AG04449 (cell line): ENCODE measurements around the gene DLG1.

ENCODE experiments used
- CTCF ChIA-PET: fragments of 350-600 bp; formaldehyde crosslinking; extraction: SDS; loops from one replicate; lab custom pipeline; 2021; ENCODE audit warnings: antibody characterized with exemption; lab: Yijun Ruan, JAX
- POLR2A ChIA-PET: fragments of 400-600, 350-600 bp; formaldehyde crosslinking; extraction: SDS; loops from one replicate; lab custom pipeline; 2020; ENCODE audit warnings: antibody characterized with exemption, inconsistent platforms; lab: Yijun Ruan, JAX
- DNase-seq: peaks from one replicate; pipeline ENCODE4 v3.0.0-alpha.2; 2010; ENCODE audit warnings: low read depth, low spot score
- H3K4me3 ChIP-seq: 2 replicates; pipeline ENCODE4 v1.5.1; 2011; ENCODE audit warnings: low read depth, mild to moderate bottlenecking, control low read depth, low read length
- TF ChIP-seq, protein P1 (sequence below): IDR thresholded peaks from one replicate; pipeline ENCODE4 v1.5.1; 2011; ENCODE audit warnings: mild to moderate bottlenecking, moderate library complexity, low read length, control low read depth, inconsistent platforms; ENCODE audit not compliant: insufficient read depth; ENCODE audit errors: missing control alignments

The DLG1 gene

DNA sequence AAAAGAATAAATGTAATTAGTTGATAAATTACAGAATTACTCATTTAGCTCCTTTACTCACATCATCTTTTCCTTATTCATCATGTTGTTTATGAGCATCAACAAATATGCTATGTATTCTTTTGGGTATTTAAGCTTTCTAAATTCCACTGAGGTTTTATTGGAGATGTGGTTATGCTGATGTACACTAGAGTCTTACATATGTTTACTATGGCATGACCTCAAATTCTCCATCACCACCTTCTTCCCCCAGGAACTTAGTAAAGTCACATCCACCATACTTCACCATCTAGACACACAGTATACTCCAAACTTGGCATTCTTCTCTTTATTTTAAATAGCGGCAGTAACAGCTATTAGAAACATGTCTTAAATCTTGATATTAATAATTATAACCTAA lies 194.6 kb downstream of the DLG1 start:
- DNase-seq = peak; percentile 75
- TF ChIP-seq, protein P1, sequence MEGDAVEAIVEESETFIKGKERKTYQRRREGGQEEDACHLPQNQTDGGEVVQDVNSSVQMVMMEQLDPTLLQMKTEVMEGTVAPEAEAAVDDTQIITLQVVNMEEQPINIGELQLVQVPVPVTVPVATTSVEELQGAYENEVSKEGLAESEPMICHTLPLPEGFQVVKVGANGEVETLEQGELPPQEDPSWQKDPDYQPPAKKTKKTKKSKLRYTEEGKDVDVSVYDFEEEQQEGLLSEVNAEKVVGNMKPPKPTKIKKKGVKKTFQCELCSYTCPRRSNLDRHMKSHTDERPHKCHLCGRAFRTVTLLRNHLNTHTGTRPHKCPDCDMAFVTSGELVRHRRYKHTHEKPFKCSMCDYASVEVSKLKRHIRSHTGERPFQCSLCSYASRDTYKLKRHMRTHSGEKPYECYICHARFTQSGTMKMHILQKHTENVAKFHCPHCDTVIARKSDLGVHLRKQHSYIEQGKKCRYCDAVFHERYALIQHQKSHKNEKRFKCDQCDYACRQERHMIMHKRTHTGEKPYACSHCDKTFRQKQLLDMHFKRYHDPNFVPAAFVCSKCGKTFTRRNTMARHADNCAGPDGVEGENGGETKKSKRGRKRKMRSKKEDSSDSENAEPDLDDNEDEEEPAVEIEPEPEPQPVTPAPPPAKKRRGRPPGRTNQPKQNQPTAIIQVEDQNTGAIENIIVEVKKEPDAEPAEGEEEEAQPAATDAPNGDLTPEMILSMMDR = no peak
- ChIA-PET CTCF (interaction anchor here (0.7 kb wide), 1 partner anchor 83 kb away, joined by 3 read pairs; no protein-coding TSS in a partner anchor), POLR2A (no interaction called here)
- no peak overlapping the region for H3K4me3 ChIP-seq

DNA sequence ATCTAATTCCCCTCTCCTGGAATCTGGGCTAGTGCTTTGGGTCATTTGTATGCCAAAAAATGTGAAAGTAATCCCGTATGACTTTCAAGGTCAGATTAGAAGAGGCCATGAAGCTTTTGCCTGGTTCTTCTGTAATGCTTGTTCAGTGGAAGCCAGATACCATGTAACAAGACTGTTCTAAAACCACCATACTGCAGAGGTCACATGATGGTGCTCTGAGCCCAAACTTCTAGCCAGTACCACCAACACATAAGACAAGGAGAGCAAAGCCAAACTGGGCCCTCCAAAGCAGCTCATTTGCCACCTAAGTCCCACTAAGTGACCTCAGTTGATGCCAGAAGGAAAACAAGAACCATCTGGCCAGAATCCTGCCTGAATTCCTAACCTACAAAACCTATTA lies 204.5 kb downstream of the DLG1 start:
- TF ChIP-seq, protein P1 = no peak
- no peak for DNase-seq
- ChIA-PET CTCF (no interaction called here), POLR2A (no interaction called here)
- no peak overlapping the region for H3K4me3 ChIP-seq

DNA sequence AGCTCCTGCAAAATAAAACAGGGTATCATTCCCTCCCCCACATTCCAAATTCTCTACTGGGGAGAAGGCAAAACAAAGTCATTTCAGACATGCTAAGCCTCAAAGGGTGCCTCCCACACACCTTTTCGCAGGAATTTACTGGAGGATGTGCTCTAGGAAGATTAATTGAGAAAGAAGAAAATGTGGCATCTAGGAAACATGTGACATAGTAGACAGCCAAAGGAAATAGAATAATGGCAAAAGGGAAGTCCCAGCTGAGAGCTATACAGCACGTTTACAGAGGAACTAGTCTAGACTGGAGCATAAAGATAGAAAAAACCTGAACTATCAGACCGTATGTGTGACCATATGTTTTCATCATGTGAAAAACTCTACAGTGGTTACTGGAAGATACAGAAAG lies 210.0 kb downstream of the DLG1 start:
- POLR2A ChIA-PET = no interaction called here

DNA sequence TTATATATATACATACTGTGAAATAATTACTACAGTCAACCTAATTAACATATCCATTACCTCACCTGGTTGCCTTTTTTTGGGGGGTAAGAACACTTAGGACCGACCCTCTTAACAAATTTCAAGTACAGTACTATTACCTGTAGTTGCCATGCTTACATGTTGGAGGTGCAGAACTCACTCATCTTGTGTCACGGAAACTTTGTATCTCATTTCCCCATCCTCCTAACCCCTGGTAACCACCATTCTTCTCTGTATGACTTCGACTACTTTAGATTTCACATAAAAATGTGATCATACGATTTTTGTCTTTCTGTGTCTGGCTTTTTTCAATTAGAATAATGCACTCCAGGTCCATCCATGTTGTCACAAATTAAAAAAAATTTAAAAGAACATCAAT lies 213.3 kb downstream of the DLG1 start:
- TF ChIP-seq, protein P1 = no peak
- H3K4me3 ChIP-seq = no peak overlapping the region
- POLR2A ChIA-PET = no interaction called here
- no peak for DNase-seq
- CTCF ChIA-PET = no interaction called here

More for the DNA sequence above, 210.0 kb downstream of the DLG1 start:
- TF ChIP-seq, protein P1 = no peak
- H3K4me3 ChIP-seq = no peak overlapping the region
- CTCF ChIA-PET = interaction anchor here (0.8 to 1.2 kb wide), 4 partner anchors 12 to 59 kb away, joined by 3 to 5 read pairs (median 3); partner anchors contain the start of gene MELTF
- no peak for DNase-seq

DNA sequence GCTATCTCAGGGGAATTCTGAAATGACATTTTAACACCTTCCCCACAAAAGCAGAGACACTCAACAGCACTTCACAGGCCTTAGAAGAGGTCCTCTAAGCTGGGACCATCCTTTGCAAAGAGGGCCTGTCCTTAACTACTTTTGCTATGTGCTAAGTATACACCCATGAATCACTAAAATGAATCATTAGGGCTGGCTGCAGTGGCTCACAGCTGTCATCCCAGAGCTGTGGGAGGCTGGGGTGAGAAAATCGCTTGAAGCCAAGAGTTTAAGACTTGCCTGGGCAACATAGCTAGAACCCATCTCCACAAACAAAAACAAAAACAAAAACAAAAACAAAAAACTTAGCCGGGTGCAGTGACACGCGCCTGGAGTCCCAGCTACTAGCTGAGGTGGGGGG lies 214.9 kb downstream of the DLG1 start:
- TF ChIP-seq, protein P1 = no peak
- ChIA-PET POLR2A (interaction anchor here (0.6 kb wide), 1 partner anchor 43 kb away, joined by 3 read pairs; no protein-coding TSS in a partner anchor), CTCF (interaction anchor here (1.2 to 1.6 kb wide), 2 partner anchors 9 to 17 kb away, joined by 6 read pairs; no protein-coding TSS in a partner anchor)
- DNase-seq = peak; percentile 42
- no peak overlapping the region for H3K4me3 ChIP-seq

DNA sequence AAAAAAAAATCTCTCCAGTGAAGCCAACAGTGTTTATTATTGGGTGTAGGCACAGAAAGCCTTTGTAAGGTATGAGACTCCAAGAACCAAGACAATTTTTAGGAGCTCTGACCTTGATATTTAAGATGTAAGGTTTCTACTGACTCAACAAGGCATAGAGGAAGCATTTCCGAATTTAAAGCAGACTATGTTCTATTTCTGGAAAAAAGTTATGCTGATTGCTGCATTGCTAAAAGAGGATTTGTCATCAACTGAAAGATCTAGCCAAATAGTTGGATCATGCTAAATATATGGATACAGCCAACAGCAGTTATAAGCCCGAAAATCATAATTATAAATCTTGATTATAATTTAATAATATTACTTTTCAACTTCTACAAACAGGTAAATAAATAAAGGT lies 215.5 kb downstream of the DLG1 start:
- ChIA-PET POLR2A (no interaction called here), CTCF (interaction anchor here (1.6 kb wide), 1 partner anchor 9 kb away, joined by 6 read pairs; no protein-coding TSS in a partner anchor)
- TF ChIP-seq, protein P1 = no peak
- DNase-seq = no peak
- H3K4me3 ChIP-seq = no peak overlapping the region
